H7 (cell line): ENCODE results near the gene KDM2A. TPM values are rescaled to one million over a fixed set of nuclear protein-coding genes. Genes with fewer than 3 reads are reported as not detected.
"Not testable (repeated sequence)": the region's sequence is repeated elsewhere in the genome, so short reads cannot be mapped to it uniquely, and the experiment has no call there.

Experiments
- DNase-seq: peaks from one replicate; pipeline ENCODE4 v3.0.0; 2012
- H3K27me3 ChIP-seq: 2 replicates; pipeline ENCODE4 v1.6.0; 2011; ENCODE audit warnings: mild to moderate bottlenecking, low read length; ENCODE audit not compliant: control insufficient read depth, insufficient read depth
- H3K36me3 ChIP-seq: replicated peaks from 2 replicates; pipeline ENCODE4 v1.5.1; 2011; ENCODE audit warnings: low read length; ENCODE audit not compliant: control insufficient read depth, insufficient read depth
- H3K4me3 ChIP-seq: 2 replicates; pipeline ENCODE4 v1.5.1; 2011; ENCODE audit warnings: low read depth, mild to moderate bottlenecking, control low read depth, low read length, moderate library complexity; ENCODE audit not compliant: insufficient read depth
- total RNA-seq: library from RNA; depleted of rRNA; stranded (reverse); fragments of >200 nt; shearing (Covaris generic); gene quantifications from 2 replicates; pipeline ENCODE4 v1.2.3, GENCODE V29; 2014

KDM2A gene
- total RNA-seq, 1 experiment from 2014 or later: 29.2 TPM

- H3K4me3 ChIP-seq: no peak overlapping the region
- H3K36me3 ChIP-seq: peaks cover 8% of the 10 kb centered on the region
- no peaks in the 10 kb centered on the region for H3K27me3 ChIP-seq
- no peak for DNase-seq
These were observed 92.8 kb downstream of the KDM2A start for GRCh38 chr11:67211656-67212436.

DNA sequence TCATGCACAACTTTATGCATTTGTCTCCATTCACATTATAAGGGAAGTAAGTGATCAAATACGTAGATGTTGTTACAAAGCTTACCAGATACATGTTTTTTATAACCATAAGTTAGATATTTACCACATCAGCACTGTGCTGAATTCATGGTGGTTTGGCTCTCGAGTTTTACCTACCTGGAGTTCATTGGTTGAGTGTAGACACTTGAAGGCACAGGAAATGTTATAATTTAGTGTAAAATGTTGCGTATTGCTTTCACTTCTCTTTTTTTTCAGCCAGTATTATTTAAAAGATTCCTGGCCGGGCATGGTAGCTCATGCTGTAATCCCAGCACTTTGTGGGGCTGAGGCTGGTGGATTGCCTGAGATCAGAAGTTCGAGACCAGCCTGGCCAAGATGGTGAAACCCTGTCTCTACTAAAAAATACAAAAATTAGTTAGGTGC is 94.1 kb downstream of the KDM2A start:
- no peak overlapping the region for H3K4me3 ChIP-seq
- DNase-seq: no peak
- H3K36me3 ChIP-seq: peaks cover 10% of the 10 kb centered on the region
- no peaks in the 10 kb centered on the region for H3K27me3 ChIP-seq

DNA sequence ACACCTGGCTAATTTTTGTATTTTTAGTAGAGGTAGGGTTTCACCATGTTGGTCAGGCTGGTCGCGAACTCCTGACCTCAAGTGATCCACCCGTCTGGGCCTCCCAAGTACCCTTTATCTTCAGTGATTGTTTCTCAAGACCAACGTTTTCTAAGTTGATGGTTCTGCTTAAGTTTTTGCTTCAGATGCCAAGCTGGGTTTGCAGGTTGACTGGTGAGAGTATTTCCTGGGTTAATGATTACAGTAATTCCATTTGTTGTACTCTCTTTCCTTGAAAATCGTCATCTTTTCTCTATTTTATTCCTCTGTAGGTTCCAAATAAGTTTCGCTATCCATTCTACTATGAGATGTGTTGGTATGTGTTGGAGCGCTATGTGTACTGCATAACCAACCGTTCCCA is 108.7 kb downstream of the KDM2A start:
- Histone ChIP-seq H3K4me3 (no peak overlapping the region), H3K36me3 (peaks cover 16% of the 10 kb centered on the region), H3K27me3 (no peaks in the 10 kb centered on the region)
- DNase-seq: no peak

- no peak overlapping the region for H3K4me3 ChIP-seq
- no peak for DNase-seq
- H3K36me3 ChIP-seq: peaks cover 16% of the 10 kb centered on the region
- no peaks in the 10 kb centered on the region for H3K27me3 ChIP-seq
These were observed 111.3 kb downstream of the KDM2A start for GRCh38 chr11:67230406-67230805.

GRCh38 chr11:67230886-67231285 is 111.8 kb downstream of the KDM2A start:
- Histone ChIP-seq H3K27me3 (no peaks in the 10 kb centered on the region), H3K4me3 (no peak overlapping the region), H3K36me3 (peaks cover 16% of the 10 kb centered on the region)
- no peak for DNase-seq

DNA sequence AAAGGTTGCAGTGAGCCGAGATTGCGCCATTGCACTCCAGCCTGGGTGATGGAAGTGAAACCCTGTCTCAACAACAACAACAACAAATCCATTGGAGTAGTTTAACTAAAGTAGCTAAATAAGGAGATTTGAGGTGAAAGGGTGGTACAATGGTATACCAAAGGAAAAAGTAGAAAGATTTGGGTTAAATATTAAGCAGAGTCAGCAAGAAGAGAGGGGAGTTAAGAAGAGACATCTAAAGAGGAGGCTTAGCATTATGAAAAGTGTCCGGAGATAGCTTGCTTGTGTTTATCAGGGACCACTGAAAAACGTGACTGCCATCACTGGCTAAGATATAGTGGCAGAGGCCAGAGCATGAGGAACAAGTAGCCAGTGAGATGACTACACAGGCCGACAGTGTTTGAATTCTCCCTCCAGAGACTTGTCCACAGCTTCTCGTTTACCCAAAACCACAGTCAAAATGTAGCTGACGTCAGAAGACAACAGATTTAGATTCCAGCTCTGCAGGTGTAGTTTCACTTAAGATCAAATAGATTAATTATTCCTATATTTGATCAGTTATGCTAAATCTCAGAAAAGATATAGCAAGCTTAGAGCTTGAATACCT is 114.6 kb downstream of the KDM2A start:
- no peak overlapping the region for H3K4me3 ChIP-seq
- H3K36me3 ChIP-seq: peaks cover 8% of the 10 kb centered on the region
- H3K27me3 ChIP-seq: no peaks in the 10 kb centered on the region
- DNase-seq: no peak

DNA sequence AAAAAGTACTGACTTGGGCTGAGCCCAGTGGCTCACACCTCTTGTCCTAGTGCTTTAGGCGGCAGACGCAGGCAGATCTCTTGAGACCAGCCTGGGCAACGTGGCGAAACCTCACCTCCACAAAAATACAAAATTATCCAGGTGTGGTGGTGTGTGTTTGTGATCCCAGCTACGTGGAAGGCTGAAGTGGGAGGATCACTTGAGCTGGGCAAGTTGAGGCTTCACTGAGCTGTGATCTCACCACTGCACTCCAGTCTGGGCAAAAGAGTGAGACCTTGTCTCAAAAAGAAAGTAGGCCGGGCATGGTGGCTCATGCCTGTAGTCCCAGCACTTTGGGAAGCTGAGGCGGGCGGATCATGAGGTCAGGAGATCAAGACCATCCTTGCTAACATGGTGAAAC is 115.5 kb downstream of the KDM2A start:
- H3K4me3 ChIP-seq, H3K27me3 ChIP-seq, H3K36me3 ChIP-seq, DNase-seq: not testable (repeated sequence)

DNA sequence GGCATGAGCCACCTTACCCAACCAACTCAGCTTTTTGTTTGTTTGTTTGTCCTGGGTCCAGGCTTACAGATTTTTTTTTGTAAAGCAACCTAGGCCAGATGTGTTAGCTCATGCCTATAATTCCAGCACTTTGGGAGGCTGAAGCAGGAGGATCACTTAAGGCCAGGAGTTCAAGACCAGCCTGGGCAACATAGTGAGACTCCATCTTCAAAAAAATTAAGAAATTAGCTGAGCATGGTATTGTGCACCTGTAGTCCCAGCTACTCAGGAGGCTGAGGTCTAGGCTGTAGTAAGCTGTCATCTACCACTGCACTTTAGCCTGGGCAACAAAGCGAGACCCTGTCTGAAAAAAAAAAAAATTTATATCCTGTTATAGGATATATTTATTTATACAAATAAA is 118.5 kb downstream of the KDM2A start:
- Histone ChIP-seq H3K36me3 (peaks cover 1% of the 10 kb centered on the region), H3K4me3 (no peak overlapping the region), H3K27me3 (no peaks in the 10 kb centered on the region)
- DNase-seq: no peak

- Histone ChIP-seq H3K36me3 (peaks cover 9% of the 10 kb centered on the region), H3K27me3 (no peaks in the 10 kb centered on the region), H3K4me3 (peak overlapping the region; percentile 26; the same call in 1 of the 2 replicates)
- peak; percentile 46 for DNase-seq
These were observed 120.1 kb downstream of the KDM2A start for GRCh38 chr11:67238894-67239782.

GRCh38 chr11:67239783-67240575 is 120.9 kb downstream of the KDM2A start:
- Histone ChIP-seq H3K27me3 (no peaks in the 10 kb centered on the region), H3K36me3 (peaks cover 13% of the 10 kb centered on the region), H3K4me3 (peak overlapping the region; percentile 80)
- peak; percentile 94 for DNase-seq

DNA sequence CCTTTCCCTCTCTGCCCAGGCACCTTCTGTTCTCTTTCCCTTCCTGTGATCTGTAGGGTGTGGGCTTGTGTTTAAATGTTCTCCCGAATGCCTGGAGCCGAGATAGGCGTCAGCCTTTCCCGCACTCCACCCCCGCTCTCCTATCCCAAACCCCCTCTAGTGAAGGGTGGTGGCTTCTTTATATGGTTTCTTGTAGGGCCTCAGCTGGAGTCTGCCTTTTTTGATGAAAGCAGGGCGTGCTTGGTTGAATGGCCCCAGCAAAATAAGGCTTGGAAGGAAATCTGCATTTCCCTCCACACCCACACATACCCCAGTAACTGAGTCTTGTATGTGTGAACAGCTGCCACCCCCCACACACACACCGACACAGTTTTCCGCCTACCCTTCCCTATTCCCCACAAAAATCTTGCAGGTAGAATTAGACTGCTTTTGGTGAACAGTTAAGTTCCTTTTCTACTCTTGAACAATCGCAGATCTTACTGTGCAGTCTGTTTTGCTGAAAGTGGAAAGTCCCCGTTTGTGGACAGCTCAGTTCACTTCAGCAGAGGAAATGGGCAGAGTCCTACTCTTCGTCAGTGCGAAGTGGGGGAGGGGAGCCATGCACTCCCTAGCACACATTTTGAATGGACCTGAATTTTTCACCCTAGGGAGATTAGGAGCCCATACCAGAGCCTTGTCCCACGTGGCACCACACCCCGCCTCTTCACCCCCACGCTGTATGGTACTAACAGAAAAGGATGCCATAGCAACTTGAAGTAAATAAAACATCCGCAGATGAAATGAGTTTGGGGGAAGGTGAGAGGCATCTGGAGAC is 121.7 kb downstream of the KDM2A start:
- peaks cover 21% of the 10 kb centered on the region for H3K36me3 ChIP-seq
- DNase-seq: no peak
- H3K4me3 ChIP-seq: peak overlapping the region; percentile 80
- H3K27me3 ChIP-seq: no peaks in the 10 kb centered on the region

GRCh38 chr11:67242548-67242947 is 123.5 kb downstream of the KDM2A start:
- Histone ChIP-seq H3K27me3 (no peaks in the 10 kb centered on the region), H3K4me3 (no peak overlapping the region), H3K36me3 (peaks cover 30% of the 10 kb centered on the region)
- DNase-seq: no peak

GRCh38 chr11:67243051-67243450 is 124.0 kb downstream of the KDM2A start:
- no peak for DNase-seq
- no peak overlapping the region for H3K4me3 ChIP-seq
- H3K27me3 ChIP-seq: no peaks in the 10 kb centered on the region
- peaks cover 35% of the 10 kb centered on the region for H3K36me3 ChIP-seq
